Duodenal mucosa (tissue), 2 donors: ENCODE measurements around the gene FOXO1.
"Not testable (repeated sequence)": the region's sequence is repeated elsewhere in the genome, so short reads cannot be mapped to it uniquely, and the experiment has no call there.

Experiments
- H3K27ac ChIP-seq: one replicate; pipeline ENCODE4 v1.7.0; 2013; ENCODE audit warnings: low read depth, low read length
- H3K27me3 ChIP-seq, 2 donors: one replicate each; pipeline ENCODE4 v1.7.0; 2013; ENCODE audit warnings: low read length in 2 of 2, control low read depth in 1 of 2; ENCODE audit not compliant: insufficient read depth in 2 of 2, control insufficient read depth in 1 of 2
- H3K36me3 ChIP-seq, 2 donors: one replicate each; pipeline ENCODE4 v1.7.0; 2013; ENCODE audit warnings: low read length in 2 of 2, control low read depth in 1 of 2; ENCODE audit not compliant: insufficient read depth in 2 of 2, control insufficient read depth in 1 of 2
- H3K4me1 ChIP-seq, 2 donors: one replicate each; pipeline ENCODE4 v1.7.0; 2013; ENCODE audit warnings: low read length in 2 of 2, control low read depth in 1 of 2; ENCODE audit not compliant: insufficient read depth in 2 of 2, control insufficient read depth in 1 of 2
- H3K4me3 ChIP-seq, 2 donors: one replicate each; pipeline ENCODE4 v1.7.0; 2013; ENCODE audit warnings: low read length in 2 of 2, low read depth in 1 of 2
- H3K9ac ChIP-seq, 2 donors: one replicate each; pipeline ENCODE4 v1.7.0; 2013; ENCODE audit warnings: low read length in 2 of 2, low read depth in 1 of 2
- H3K9me3 ChIP-seq, 2 donors: one replicate each; pipeline ENCODE4 v1.7.0; 2013; ENCODE audit warnings: low read length in 2 of 2, control low read depth in 1 of 2; ENCODE audit not compliant: control insufficient read depth in 1 of 2

Gene FOXO1

DNA sequence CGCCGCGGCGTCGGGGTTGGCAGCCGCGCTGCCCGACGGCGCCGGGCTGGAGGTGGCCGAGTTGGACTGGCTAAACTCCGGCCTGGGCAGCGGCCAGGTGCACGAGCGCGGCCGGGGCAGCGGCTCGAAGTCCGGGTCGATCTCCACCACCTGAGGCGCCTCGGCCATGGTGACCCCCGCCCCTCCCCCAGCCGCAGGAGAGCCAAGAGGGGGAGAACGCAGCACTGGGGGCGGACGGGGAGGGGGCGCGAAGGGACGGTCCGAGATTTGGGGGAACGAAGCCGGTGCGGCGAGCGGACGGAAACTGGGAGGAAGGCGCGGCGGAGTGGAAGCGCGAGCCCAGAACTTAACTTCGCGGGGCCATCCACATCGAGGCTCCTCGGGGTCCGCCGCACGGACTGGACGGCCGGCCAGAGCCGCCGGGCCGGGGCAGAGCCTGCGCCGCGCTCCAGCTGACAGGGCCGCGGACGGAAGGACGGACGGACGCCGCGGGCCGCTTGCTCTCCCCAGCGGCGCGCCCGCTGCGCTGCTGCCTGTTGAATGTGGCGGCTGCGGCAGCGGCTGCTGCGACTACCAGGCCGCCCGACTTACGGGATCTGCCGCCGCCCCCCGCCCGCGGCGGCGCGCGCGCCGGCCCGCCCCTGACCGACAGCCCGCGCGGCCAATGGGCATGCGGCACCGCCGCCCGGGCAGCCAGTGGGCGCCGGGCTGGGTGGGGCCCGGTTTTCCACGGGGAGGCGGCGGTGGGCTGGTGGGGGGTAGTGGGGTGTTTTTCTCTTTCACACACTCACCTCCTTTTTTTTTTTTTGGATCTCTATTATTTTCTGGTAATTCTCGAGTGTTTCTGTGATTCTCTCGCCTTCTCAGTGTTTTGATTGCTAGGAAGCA, at the start of gene FOXO1:
Gene FOXO1 (minus strand): TSS at position 597 of the 888 bp plus-strand sequence. CDS start 429 bp downstream, at position 168.
- Histone ChIP-seq H3K27ac (peak within 1 kb of the TSS; percentile 95), H3K9me3 (no peaks in the 10 kb centered on the region), H3K27me3 (no peaks in the 10 kb centered on the region), H3K4me3 (peak within 1 kb of the TSS; percentile 89 to 95), H3K36me3 (peaks cover 0 to 3% of the 10 kb centered on the region in 2 donors), H3K4me1 (peaks cover 10 to 21% of the 10 kb centered on the region in 2 donors), H3K9ac (peak within 1 kb of the TSS; percentile 82 to 92)

DNA sequence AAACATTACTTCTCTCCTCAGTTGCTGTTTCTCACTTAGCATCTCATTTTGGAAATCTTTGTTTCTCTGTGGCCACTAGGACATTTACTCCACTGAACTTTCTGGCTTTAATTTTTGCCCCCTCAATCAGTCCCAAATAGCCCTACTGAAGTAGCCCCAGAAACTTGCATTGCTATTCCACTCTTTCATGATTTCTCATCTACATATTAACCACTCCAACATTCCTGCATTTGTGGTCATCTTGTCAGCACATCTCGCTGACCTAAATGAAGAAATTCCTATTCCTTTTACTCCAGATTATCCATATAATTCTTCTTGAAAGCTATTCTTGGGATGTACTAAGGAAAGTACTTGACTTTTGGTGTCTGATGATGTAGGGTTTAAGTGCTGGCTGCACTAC, 48.0 kb upstream of the FOXO1 start:
- H3K36me3 ChIP-seq, result peaks cover 0 to 21% of the 10 kb centered on the region in 2 donors
- not testable (repeated sequence) for H3K4me3 ChIP-seq, H3K27me3 ChIP-seq, H3K9ac ChIP-seq, H3K27ac ChIP-seq, H3K4me1 ChIP-seq
- peaks cover 0 to 20% of the 10 kb centered on the region in 2 donors for H3K9me3 ChIP-seq

DNA sequence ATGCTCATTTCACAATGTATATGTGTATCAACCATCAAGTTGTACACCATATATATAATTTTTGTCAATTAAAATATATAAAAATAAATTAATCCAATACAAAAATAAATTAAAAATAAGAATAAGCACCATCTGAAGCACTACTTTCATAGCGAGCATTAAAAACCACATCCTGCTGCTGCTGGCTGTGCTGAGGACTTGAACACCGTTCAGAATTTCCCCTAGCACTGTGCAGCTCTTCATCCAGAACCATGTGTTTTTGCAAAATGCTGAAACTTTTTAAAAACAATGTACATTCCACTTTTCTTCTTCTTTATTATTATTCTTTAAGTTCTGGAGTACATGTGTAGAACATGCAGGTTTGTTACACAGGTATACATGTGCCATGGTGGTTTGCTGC, 40.0 kb upstream of the FOXO1 start:
- Histone ChIP-seq H3K9ac (no peak overlapping the region), H3K9me3 (peaks cover 0 to 9% of the 10 kb centered on the region in 2 donors), H3K4me1 (no peaks in the 10 kb centered on the region), H3K27ac (no peak overlapping the region), H3K36me3 (no peaks in the 10 kb centered on the region), H3K4me3 (no peak overlapping the region), H3K27me3 (no peaks in the 10 kb centered on the region)

DNA sequence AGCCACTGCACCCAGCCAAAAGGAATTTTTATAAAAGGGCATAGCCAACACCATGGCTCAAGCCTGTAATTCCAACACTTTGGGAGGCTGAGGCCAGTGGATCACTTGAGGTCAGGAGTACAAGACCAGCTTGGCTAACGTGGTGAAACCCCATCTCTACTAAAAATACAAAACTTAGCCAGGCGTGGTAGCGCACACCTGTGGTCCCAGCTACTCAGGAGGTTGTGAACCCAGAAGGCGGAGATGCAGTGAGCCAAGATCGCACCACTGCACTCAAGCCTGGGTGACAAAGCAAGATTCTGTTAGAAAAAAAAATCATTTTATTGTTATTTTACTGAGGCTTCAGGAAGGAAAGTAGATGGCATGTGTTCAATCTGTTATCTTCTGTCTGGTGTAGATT, 31.3 kb upstream of the FOXO1 start:
- Histone ChIP-seq H3K27me3 (no peaks in the 10 kb centered on the region), H3K4me3 (no peak overlapping the region), H3K9me3 (no peaks in the 10 kb centered on the region), H3K27ac (no peak overlapping the region), H3K4me1 (no peaks in the 10 kb centered on the region), H3K9ac (no peak overlapping the region), H3K36me3 (no peaks in the 10 kb centered on the region)

DNA sequence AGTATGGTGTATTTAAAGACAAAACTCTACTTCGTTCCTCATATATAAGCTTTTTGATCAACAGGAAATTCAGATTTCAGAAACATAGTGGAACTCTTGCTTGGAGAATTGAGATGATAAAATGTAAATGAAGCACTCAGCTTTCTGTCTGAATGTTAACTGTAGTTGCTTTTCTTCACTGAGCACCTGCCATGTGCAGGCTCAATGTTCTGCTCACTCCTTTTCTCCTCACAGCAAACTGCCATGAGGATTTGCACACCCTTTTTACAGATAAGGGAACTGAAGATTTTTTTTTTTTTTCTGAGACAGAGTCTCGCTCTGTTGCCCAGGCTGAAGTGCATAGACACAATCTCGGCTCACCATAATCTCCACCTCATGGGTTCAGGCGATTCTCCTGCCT, 28.0 kb upstream of the FOXO1 start:
- no peak overlapping the region for H3K4me3 ChIP-seq
- H3K27me3 ChIP-seq, result no peaks in the 10 kb centered on the region
- no peaks in the 10 kb centered on the region for H3K9me3 ChIP-seq
- no peaks in the 10 kb centered on the region for H3K4me1 ChIP-seq
- H3K36me3 ChIP-seq, result no peaks in the 10 kb centered on the region
- no peak overlapping the region for H3K27ac ChIP-seq
- no peak overlapping the region for H3K9ac ChIP-seq

DNA sequence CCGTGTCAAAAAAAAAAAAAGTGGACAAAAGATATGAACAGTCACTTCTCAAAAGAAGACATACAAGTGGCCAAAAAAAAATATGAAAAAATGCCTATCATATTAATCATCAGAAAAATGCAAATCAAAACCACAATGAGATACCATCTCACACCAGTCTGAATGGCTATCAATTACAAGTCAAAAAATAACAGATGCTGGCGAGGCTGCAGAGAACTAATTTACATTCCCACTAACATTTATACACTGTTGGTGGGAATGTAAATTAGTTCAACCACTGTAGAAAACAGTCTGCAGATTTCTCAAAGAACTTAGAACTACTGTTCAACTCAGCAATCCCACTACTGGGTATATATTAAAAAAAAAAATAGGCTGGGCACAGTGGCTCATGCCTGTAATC, 26.5 kb upstream of the FOXO1 start:
- Histone ChIP-seq H3K9ac (no peak overlapping the region), H3K4me3 (no peak overlapping the region), H3K9me3 (no peaks in the 10 kb centered on the region), H3K27me3 (no peaks in the 10 kb centered on the region), H3K36me3 (no peaks in the 10 kb centered on the region), H3K4me1 (no peaks in the 10 kb centered on the region), H3K27ac (no peak overlapping the region)

DNA sequence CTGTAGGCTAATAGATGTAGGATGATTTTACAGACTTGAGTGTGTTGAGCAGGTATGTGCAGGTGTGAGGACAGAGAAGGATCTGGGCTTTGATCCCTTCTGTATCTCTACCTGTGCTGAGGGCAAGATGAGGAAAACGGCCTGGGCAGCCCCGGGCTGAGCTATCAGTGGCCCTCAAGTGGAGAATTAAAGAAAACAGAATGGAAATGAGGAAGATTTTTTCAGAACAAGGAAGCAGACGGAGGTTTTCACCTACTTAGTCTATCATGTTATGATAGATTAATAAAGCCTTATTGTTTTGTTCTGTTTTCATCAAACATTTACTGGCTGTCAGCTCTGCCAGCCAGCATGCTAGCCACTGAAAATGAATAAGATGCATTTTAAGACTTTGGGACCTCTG, 22.3 kb upstream of the FOXO1 start:
- Histone ChIP-seq H3K9me3 (no peaks in the 10 kb centered on the region), H3K9ac (no peak overlapping the region), H3K36me3 (no peaks in the 10 kb centered on the region), H3K4me1 (no peaks in the 10 kb centered on the region), H3K27ac (no peak overlapping the region), H3K27me3 (no peaks in the 10 kb centered on the region), H3K4me3 (no peak overlapping the region)

DNA sequence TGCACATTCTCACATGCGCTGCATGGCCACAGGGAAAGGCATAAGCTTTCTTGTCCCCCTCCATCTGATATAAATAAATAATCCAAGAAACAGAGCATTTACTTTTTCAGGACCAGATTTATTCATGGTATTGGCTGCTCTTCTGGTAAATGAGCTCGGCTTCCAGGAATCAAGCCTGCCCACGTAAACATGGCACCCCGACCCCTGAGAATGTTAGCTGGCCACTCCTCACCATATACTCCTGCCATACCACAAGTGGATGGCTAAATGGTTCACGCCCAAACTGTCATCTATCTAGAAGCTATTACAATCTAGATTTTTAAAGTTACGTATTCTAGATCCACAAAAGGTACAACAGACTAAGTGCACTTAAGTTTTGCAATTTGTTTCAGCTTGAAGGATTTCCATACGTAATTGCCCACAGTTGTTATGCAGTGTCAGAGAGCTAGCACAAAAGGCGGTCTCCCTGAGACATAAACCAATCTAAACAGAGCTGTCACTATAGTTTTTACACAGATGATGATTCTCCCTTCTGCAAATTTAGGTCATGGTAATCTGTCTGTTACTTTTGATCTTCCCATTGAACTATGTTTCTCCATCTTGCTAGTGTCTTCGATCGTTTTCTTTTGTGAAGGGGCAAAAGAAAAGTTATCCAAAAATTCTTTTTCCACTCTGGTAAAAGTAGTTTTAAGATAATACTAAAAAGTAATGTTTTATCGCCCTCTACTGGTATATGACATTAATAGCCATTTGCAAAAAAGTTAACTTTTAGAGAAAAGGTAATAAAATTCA, 16.2 kb upstream of the FOXO1 start:
- no peaks in the 10 kb centered on the region for H3K4me1 ChIP-seq
- H3K27ac ChIP-seq, result no peak overlapping the region
- H3K36me3 ChIP-seq, result no peaks in the 10 kb centered on the region
- no peak overlapping the region for H3K9ac ChIP-seq
- no peak overlapping the region for H3K4me3 ChIP-seq
- no peaks in the 10 kb centered on the region for H3K27me3 ChIP-seq
- H3K9me3 ChIP-seq, result no peaks in the 10 kb centered on the region

DNA sequence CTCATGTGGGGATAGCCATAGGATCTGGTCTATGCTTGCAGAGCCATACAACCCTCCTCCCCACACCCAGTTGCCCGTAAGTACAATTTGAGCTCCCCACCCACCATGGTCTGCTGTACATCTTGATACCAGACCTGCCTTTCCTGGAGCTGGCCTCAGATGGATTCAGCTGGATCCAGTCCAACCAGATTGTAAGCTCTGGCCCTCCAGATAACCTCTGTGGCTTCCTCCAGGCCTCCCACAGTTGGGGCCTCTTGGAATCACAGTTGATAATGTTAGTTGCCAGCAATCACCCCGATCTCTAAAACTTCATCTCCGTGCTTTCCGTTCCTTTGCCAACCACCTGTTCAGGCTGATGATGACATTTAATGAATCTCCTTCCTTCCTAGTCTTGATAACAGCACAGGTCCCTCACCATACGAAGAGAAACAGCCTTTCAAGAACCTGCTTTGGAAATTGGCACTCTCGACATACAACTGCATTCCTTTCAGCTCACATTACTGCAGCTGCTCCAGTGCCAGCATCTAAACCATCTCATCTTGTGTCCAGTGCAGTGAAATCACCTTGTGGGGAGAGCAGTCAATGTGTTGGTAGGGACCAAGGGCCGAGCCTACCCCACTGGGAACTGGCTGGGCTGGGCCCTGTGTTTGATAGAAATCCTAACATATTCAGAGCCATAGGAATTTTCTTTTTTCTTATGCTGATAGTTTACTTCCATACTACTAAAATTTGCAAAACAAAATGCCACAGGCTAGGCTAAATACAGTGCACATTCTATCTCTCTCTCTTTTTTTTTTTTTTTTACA, 15.1 kb upstream of the FOXO1 start:
- no peaks in the 10 kb centered on the region for H3K27me3 ChIP-seq
- no peak overlapping the region for H3K4me3 ChIP-seq
- no peaks in the 10 kb centered on the region for H3K36me3 ChIP-seq
- H3K4me1 ChIP-seq, result no peaks in the 10 kb centered on the region
- no peak overlapping the region for H3K9ac ChIP-seq
- H3K27ac ChIP-seq, result no peak overlapping the region
- H3K9me3 ChIP-seq, result no peaks in the 10 kb centered on the region
